Measurements from ENCODE around the gene APOC3. TPM values are rescaled to one million over a fixed set of nuclear protein-coding genes. Genes with fewer than 3 reads are reported as not detected.

Gene APOC3
- total and polyA plus RNA-seq, 2 donors (not counting 1 experiment from before 2014, with no cell fraction given) = not detected

DNA sequence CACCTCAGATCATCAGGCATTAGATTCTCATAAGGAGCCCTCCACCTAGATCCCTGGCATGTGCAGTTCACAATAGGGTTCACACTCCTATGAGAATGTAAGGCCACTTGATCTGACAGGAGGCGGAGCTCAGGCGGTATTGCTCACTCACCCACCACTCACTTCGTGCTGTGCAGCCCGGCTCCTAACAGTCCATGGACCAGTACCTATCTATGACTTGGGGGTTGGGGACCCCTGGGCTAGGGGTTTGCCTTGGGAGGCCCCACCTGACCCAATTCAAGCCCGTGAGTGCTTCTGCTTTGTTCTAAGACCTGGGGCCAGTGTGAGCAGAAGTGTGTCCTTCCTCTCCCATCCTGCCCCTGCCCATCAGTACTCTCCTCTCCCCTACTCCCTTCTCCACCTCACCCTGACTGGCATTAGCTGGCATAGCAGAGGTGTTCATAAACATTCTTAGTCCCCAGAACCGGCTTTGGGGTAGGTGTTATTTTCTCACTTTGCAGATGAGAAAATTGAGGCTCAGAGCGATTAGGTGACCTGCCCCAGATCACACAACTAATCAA lies 2.2 kb downstream of the APOC3 start:
- H3K4me1 ChIP-seq (ENCODE audit: control insufficient read depth, extremely low read depth, insufficient read depth, low read length) = peaks cover 7% of the 10 kb centered on the region
- no peaks in the 10 kb centered on the region for H3K36me3 ChIP-seq (ENCODE audit: control insufficient read depth, insufficient read depth, low read length)
- H3K4me3 ChIP-seq (replicated peaks in 1 of 4; ENCODE audit: control extremely low read depth in 1 of 4, insufficient read depth in 1 of 4, low read depth in 3 of 4, low read length in 4 of 4) = no peak overlapping the region
- DNase-seq (ENCODE audit: low read depth in 2 of 2) = no peak
- H3K9ac ChIP-seq (ENCODE audit: insufficient read depth, low read length) = no peak overlapping the region
- TF ChIP-seq EZH2 (IDR thresholded peaks at IDR 0.05; ENCODE audit: low read length, missing control alignments) (no peak), CTCF (conservative IDR thresholded peaks at IDR 0.05 in 1 of 2, IDR thresholded peaks at IDR 0.05 in 1 of 2; ENCODE audit: low read depth in 1 of 2, low read length in 2 of 2) (no peak)
- H3K9me3 ChIP-seq (ENCODE audit: control insufficient read depth, insufficient read depth, low read depth, low read length) = no peaks in the 10 kb centered on the region
- H3K27me3 ChIP-seq (ENCODE audit: control insufficient read depth, insufficient read depth, low read length) = no peaks in the 10 kb centered on the region
- H3K79me2 ChIP-seq (ENCODE audit: control insufficient read depth, insufficient read depth, low read length) = no peaks in the 10 kb centered on the region
- H4K20me1 ChIP-seq (ENCODE audit: control insufficient read depth, extremely low read depth, insufficient read depth, low read length) = no peaks in the 10 kb centered on the region
- no peak overlapping the region for H3K4me2 ChIP-seq (ENCODE audit: extremely low read depth, insufficient read depth, low read length)
- H3K27ac ChIP-seq (ENCODE audit: insufficient read depth, low read length) = no peak overlapping the region
- no peak overlapping the region for H2AFZ ChIP-seq (ENCODE audit: low read length)

DNA sequence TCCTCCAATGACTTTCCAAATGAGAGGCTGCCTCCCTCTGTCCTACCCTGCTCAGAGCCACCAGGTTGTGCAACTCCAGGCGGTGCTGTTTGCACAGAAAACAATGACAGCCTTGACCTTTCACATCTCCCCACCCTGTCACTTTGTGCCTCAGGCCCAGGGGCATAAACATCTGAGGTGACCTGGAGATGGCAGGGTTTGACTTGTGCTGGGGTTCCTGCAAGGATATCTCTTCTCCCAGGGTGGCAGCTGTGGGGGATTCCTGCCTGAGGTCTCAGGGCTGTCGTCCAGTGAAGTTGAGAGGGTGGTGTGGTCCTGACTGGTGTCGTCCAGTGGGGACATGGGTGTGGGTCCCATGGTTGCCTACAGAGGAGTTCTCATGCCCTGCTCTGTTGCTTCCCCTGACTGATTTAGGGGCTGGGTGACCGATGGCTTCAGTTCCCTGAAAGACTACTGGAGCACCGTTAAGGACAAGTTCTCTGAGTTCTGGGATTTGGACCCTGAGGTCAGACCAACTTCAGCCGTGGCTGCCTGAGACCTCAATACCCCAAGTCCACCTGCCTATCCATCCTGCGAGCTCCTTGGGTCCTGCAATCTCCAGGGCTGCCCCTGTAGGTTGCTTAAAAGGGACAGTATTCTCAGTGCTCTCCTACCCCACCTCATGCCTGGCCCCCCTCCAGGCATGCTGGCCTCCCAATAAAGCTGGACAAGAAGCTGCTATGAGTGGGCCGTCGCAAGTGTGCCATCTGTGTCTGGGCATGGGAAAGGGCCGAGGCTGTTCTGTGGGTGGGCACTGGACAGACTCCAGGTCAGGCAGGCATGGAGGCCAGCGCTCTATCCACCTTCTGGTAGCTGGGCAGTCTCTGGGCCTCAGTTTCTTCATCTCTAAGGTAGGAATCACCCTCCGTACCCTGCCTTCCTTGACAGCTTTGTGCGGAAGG lies 2.9 kb downstream of the APOC3 start:
- Histone ChIP-seq H3K4me3 (replicated peaks in 1 of 4; ENCODE audit: control extremely low read depth in 1 of 4, insufficient read depth in 1 of 4, low read depth in 3 of 4, low read length in 4 of 4) (no peak overlapping the region), H3K9ac (ENCODE audit: insufficient read depth, low read length) (no peak overlapping the region), H3K4me1 (ENCODE audit: control insufficient read depth, extremely low read depth, insufficient read depth, low read length) (peaks cover 7% of the 10 kb centered on the region), H3K79me2 (ENCODE audit: control insufficient read depth, insufficient read depth, low read length) (no peaks in the 10 kb centered on the region), H2AFZ (ENCODE audit: low read length) (no peak overlapping the region), H3K4me2 (ENCODE audit: extremely low read depth, insufficient read depth, low read length) (no peak overlapping the region), H3K27ac (ENCODE audit: insufficient read depth, low read length) (no peak overlapping the region), H3K36me3 (ENCODE audit: control insufficient read depth, insufficient read depth, low read length) (no peaks in the 10 kb centered on the region), H3K27me3 (ENCODE audit: control insufficient read depth, insufficient read depth, low read length) (no peaks in the 10 kb centered on the region), H3K9me3 (ENCODE audit: control insufficient read depth, insufficient read depth, low read depth, low read length) (no peaks in the 10 kb centered on the region), H4K20me1 (ENCODE audit: control insufficient read depth, extremely low read depth, insufficient read depth, low read length) (no peaks in the 10 kb centered on the region)
- no peak for DNase-seq (ENCODE audit: low read depth in 2 of 2)
- no peak for TF ChIP-seq CTCF (conservative IDR thresholded peaks at IDR 0.05 in 1 of 2, IDR thresholded peaks at IDR 0.05 in 1 of 2; ENCODE audit: low read depth in 1 of 2, low read length in 2 of 2)

- H3K9ac ChIP-seq (ENCODE audit: insufficient read depth, low read length) = no peak overlapping the region
- no peaks in the 10 kb centered on the region for H3K9me3 ChIP-seq (ENCODE audit: control insufficient read depth, insufficient read depth, low read depth, low read length)
- H3K27me3 ChIP-seq (ENCODE audit: control insufficient read depth, insufficient read depth, low read length) = no peaks in the 10 kb centered on the region
- no peaks in the 10 kb centered on the region for H3K36me3 ChIP-seq (ENCODE audit: control insufficient read depth, insufficient read depth, low read length)
- TF ChIP-seq EZH2 (IDR thresholded peaks at IDR 0.05; ENCODE audit: low read length, missing control alignments) = no peak
- TF ChIP-seq CTCF (conservative IDR thresholded peaks at IDR 0.05 in 1 of 2, IDR thresholded peaks at IDR 0.05 in 1 of 2; ENCODE audit: low read depth in 1 of 2, low read length in 2 of 2) = no peak
- no peak overlapping the region for H3K4me2 ChIP-seq (ENCODE audit: extremely low read depth, insufficient read depth, low read length)
- H4K20me1 ChIP-seq (ENCODE audit: control insufficient read depth, extremely low read depth, insufficient read depth, low read length) = no peaks in the 10 kb centered on the region
- DNase-seq (ENCODE audit: low read depth in 2 of 2) = no peak
- no peaks in the 10 kb centered on the region for H3K79me2 ChIP-seq (ENCODE audit: control insufficient read depth, insufficient read depth, low read length)
- H3K4me3 ChIP-seq (replicated peaks in 1 of 4; ENCODE audit: control extremely low read depth in 1 of 4, insufficient read depth in 1 of 4, low read depth in 3 of 4, low read length in 4 of 4) = no peak overlapping the region
- H2AFZ ChIP-seq (ENCODE audit: low read length) = no peak overlapping the region
- H3K4me1 ChIP-seq (ENCODE audit: control insufficient read depth, extremely low read depth, insufficient read depth, low read length) = peaks cover 7% of the 10 kb centered on the region
- no peak overlapping the region for H3K27ac ChIP-seq (ENCODE audit: insufficient read depth, low read length)
These were observed 3.7 kb downstream of the APOC3 start for GRCh38 chr11:116833491-116833815.

All from fibroblast of lung (primary cell).